SK-N-SH treated with all-trans-retinoic acid at 6 μM for 48 hours (cell line): ENCODE measurements around the gene METTL6.
"Not testable (repeated sequence)": the region's sequence is repeated elsewhere in the genome, so short reads cannot be mapped to it uniquely, and the experiment has no call there.

Source experiments
- ATAC-seq: fragments of 200-7000 bp; cut with Tn5 transposase; 3 replicates; pipeline ENCODE4 v1.9.1; 2020; ENCODE audit warnings: mild to moderate bottlenecking, moderate library complexity
- ARNTL ChIP-seq: fragments of 450-650 bp; formaldehyde crosslinking; IDR thresholded peaks from 2 replicates; pipeline ENCODE4 v1.5.0; 2020; ENCODE audit warnings: low read depth, mild to moderate bottlenecking, moderate library complexity, borderline replicate concordance
- BACH2 ChIP-seq: fragments of 250-450 bp; sonication (Bioruptor Pico); IDR thresholded peaks from 2 replicates; pipeline ENCODE4 v1.9.0; 2021; ENCODE audit warnings: mild to moderate bottlenecking, borderline replicate concordance
- CREB5 ChIP-seq: fragments of 250-450 bp; sonication (Bioruptor Pico); IDR thresholded peaks from 2 replicates; pipeline ENCODE4 v1.5.1; 2020; ENCODE audit warnings: low read depth, mild to moderate bottlenecking, moderate library complexity
- CSDC2 ChIP-seq: fragments of 250-450 bp; sonication (Bioruptor Pico); IDR thresholded peaks from 2 replicates; pipeline ENCODE4 v1.5.0; 2020; ENCODE audit warnings: mild to moderate bottlenecking, moderate library complexity
- ESRRG ChIP-seq: fragments of 250-450 bp; sonication (Bioruptor Pico); IDR thresholded peaks from 2 replicates; pipeline ENCODE4 v1.6.1; 2021; ENCODE audit warnings: mild to moderate bottlenecking
- PATZ1 ChIP-seq: fragments of 250-450 bp; sonication (Bioruptor Pico); IDR thresholded peaks from 2 replicates; pipeline ENCODE4 v1.8.0; 2020; ENCODE audit warnings: mild to moderate bottlenecking, moderate library complexity, borderline replicate concordance
- POU6F1 ChIP-seq: fragments of 250-450 bp; sonication (Bioruptor Pico); IDR thresholded peaks from 2 replicates; pipeline ENCODE4 v1.8.0; 2021; ENCODE audit warnings: low read depth, mild to moderate bottlenecking, moderate library complexity, borderline replicate concordance
- PPARA ChIP-seq: fragments of 250-450 bp; sonication (Bioruptor Pico); IDR thresholded peaks from 2 replicates; pipeline ENCODE4 v1.5.0; 2020; ENCODE audit warnings: mild to moderate bottlenecking, borderline replicate concordance
- SNAI2 ChIP-seq: fragments of 250-450 bp; sonication (Bioruptor Pico); IDR thresholded peaks from 2 replicates; pipeline ENCODE4 v1.5.0; 2020; ENCODE audit warnings: mild to moderate bottlenecking, moderate library complexity
- TCF4 ChIP-seq: fragments of 250-450 bp; sonication (Bioruptor Pico); IDR thresholded peaks from 2 replicates; pipeline ENCODE4 v1.8.0; 2021; ENCODE audit warnings: mild to moderate bottlenecking, moderate library complexity, borderline replicate concordance
- TOX ChIP-seq: fragments of 250-450 bp; sonication (Bioruptor Pico); IDR thresholded peaks from 2 replicates; pipeline ENCODE4 v1.8.0; 2021; ENCODE audit warnings: mild to moderate bottlenecking, moderate library complexity, borderline replicate concordance
- ZC3H10 ChIP-seq: fragments of 250-450 bp; sonication (Bioruptor Pico); IDR thresholded peaks from 2 replicates; pipeline ENCODE4 v1.5.1; 2021; ENCODE audit warnings: mild to moderate bottlenecking, moderate library complexity
- ZFP3 ChIP-seq: fragments of 250-450 bp; sonication (Bioruptor Pico); IDR thresholded peaks from 2 replicates; pipeline ENCODE4 v1.5.0; 2020; ENCODE audit warnings: mild to moderate bottlenecking, moderate library complexity
- ZFP30 ChIP-seq: fragments of 450-650 bp; formaldehyde crosslinking; IDR thresholded peaks from 2 replicates; pipeline ENCODE4 v1.5.0; 2022; ENCODE audit warnings: mild to moderate bottlenecking, moderate library complexity
- ZNF8 ChIP-seq: fragments of 450-650 bp; formaldehyde crosslinking; IDR thresholded peaks from 2 replicates; pipeline ENCODE4 v1.5.0; 2020; ENCODE audit warnings: mild to moderate bottlenecking, moderate library complexity
- TF ChIP-seq, protein P1 (sequence below): fragments of 250-450 bp; sonication (Bioruptor Pico); IDR thresholded peaks from 2 replicates; pipeline ENCODE4 v1.5.0; 2020; ENCODE audit warnings: mild to moderate bottlenecking, moderate library complexity

The METTL6 gene

GRCh38 chr3:15426579-15427118, 695 bp downstream of the METTL6 start (continued):
- TF ChIP-seq, protein P1, sequence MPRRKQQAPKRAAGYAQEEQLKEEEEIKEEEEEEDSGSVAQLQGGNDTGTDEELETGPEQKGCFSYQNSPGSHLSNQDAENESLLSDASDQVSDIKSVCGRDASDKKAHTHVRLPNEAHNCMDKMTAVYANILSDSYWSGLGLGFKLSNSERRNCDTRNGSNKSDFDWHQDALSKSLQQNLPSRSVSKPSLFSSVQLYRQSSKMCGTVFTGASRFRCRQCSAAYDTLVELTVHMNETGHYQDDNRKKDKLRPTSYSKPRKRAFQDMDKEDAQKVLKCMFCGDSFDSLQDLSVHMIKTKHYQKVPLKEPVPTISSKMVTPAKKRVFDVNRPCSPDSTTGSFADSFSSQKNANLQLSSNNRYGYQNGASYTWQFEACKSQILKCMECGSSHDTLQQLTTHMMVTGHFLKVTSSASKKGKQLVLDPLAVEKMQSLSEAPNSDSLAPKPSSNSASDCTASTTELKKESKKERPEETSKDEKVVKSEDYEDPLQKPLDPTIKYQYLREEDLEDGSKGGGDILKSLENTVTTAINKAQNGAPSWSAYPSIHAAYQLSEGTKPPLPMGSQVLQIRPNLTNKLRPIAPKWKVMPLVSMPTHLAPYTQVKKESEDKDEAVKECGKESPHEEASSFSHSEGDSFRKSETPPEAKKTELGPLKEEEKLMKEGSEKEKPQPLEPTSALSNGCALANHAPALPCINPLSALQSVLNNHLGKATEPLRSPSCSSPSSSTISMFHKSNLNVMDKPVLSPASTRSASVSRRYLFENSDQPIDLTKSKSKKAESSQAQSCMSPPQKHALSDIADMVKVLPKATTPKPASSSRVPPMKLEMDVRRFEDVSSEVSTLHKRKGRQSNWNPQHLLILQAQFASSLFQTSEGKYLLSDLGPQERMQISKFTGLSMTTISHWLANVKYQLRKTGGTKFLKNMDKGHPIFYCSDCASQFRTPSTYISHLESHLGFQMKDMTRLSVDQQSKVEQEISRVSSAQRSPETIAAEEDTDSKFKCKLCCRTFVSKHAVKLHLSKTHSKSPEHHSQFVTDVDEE (CRISPR knock-in tag), result no peak
- no peak for TF ChIP-seq ARNTL
- TF ChIP-seq, all 23 proteins: peak for 0

GRCh38 chr3:15420871-15421270, 6.5 kb downstream of the METTL6 start:
- no peak for ATAC-seq
- TF ChIP-seq PPARA (CRISPR knock-in tag) (no peak), ZFP30 (CRISPR knock-in tag) (no peak), ZC3H10 (no peak), TCF4 (CRISPR knock-in tag) (no peak), SNAI2 (CRISPR knock-in tag) (no peak), ESRRG (CRISPR knock-in tag) (no peak), BACH2 (CRISPR knock-in tag) (no peak), PATZ1 (CRISPR knock-in tag) (no peak), CREB5 (CRISPR knock-in tag) (no peak), POU6F1 (CRISPR knock-in tag) (no peak), CSDC2 (CRISPR knock-in tag) (no peak)
- TF ChIP-seq, protein P1 (CRISPR knock-in tag), result no peak

GRCh38 chr3:15410966-15411365, 16.4 kb downstream of the METTL6 start:
- ATAC-seq, result not testable (repeated sequence)

- TF ChIP-seq ESRRG (CRISPR knock-in tag) (no peak), PATZ1 (CRISPR knock-in tag) (no peak), ZC3H10 (no peak), CSDC2 (CRISPR knock-in tag) (no peak), ZFP3 (no peak), TOX (CRISPR knock-in tag) (no peak), ZNF8 (CRISPR knock-in tag) (no peak)
- TF ChIP-seq, all 23 proteins: peak for 0
- no peak for ATAC-seq
Observed at GRCh38 chr3:15409774-15410173, 17.6 kb downstream of the METTL6 start.
